Neutrophil (primary cell): ENCODE data around the gene ABR.
A peak's percentile ranks its signal among the peaks of the same experiment; 100 is the strongest.
"Not testable (repeated sequence)": the region's sequence is repeated elsewhere in the genome, so short reads cannot be mapped to it uniquely, and the experiment has no call there.

Experiments used
- H3K27ac ChIP-seq: fragments of 200-600 bp; sonication (generic); 2 replicates; pipeline ENCODE4 v1.5.1; 2016; ENCODE audit warnings: mild to moderate bottlenecking, moderate library complexity
- H3K27me3 ChIP-seq: fragments of 200-600 bp; sonication (generic); 2 replicates; pipeline ENCODE4 v1.6.0; 2016; ENCODE audit warnings: mild to moderate bottlenecking
- H3K36me3 ChIP-seq: fragments of 200-600 bp; sonication (generic); 2 replicates; pipeline ENCODE4 v1.5.1; 2017
- H3K4me1 ChIP-seq, 2 experiments: fragments of 200-600 bp in 1 of 2; sonication (generic) in 1 of 2; 1 replicate in 1 of 2; 2 replicates in 1 of 2; pipeline versions ENCODE4 v1.5.1 to v1.6.1; 2013 to 2016; ENCODE audit warnings: low read depth in 1 of 2, low read length in 1 of 2, mild to moderate bottlenecking in 1 of 2, moderate library complexity in 1 of 2; ENCODE audit not compliant: control insufficient read depth in 1 of 2, insufficient read depth in 1 of 2
- H3K4me3 ChIP-seq, 2 experiments: fragments of 200-600 bp in 1 of 2; sonication (generic) in 1 of 2; 1 replicate in 1 of 2; 2 replicates in 1 of 2; pipeline ENCODE4 v1.5.1; 2013 to 2016; ENCODE audit warnings: low read depth in 1 of 2, low read length in 1 of 2, mild to moderate bottlenecking in 1 of 2, moderate library complexity in 1 of 2
- H3K9me3 ChIP-seq: fragments of 200-600 bp; sonication (generic); 2 replicates; pipeline ENCODE4 v1.5.1; 2016
- CTCF ChIP-seq: fragments of 200-600 bp; sonication (generic); IDR thresholded peaks from 2 replicates; pipeline ENCODE4 v1.5.1; 2016; ENCODE audit warnings: antibody characterized with exemption

Gene ABR

GRCh38 chr17:1100382-1100781, 79.4 kb downstream of the ABR start:
- TF ChIP-seq CTCF = no peak
- peaks cover 54% of the 10 kb centered on the region in 2 experiments for H3K4me1 ChIP-seq

GRCh38 chr17:1099242-1099641, 80.5 kb downstream of the ABR start:
- Histone ChIP-seq H3K4me1 (peaks cover 58 to 60% of the 10 kb centered on the region in 2 experiments), H3K27ac (peak overlapping the region; percentile 97), H3K9me3 (no peaks in the 10 kb centered on the region), H3K36me3 (peaks cover 35% of the 10 kb centered on the region), H3K27me3 (no peaks in the 10 kb centered on the region), H3K4me3 (peak overlapping the region in 1 of 2 experiments; percentile 61)
- no peak for TF ChIP-seq CTCF

More at GRCh38 chr17:1100382-1100781, 79.4 kb downstream of the ABR start:
- Histone ChIP-seq H3K9me3 (no peaks in the 10 kb centered on the region), H3K27ac (peak overlapping the region; percentile 35), H3K27me3 (no peaks in the 10 kb centered on the region), H3K36me3 (peaks cover 35% of the 10 kb centered on the region), H3K4me3 (no peak overlapping the region)

DNA sequence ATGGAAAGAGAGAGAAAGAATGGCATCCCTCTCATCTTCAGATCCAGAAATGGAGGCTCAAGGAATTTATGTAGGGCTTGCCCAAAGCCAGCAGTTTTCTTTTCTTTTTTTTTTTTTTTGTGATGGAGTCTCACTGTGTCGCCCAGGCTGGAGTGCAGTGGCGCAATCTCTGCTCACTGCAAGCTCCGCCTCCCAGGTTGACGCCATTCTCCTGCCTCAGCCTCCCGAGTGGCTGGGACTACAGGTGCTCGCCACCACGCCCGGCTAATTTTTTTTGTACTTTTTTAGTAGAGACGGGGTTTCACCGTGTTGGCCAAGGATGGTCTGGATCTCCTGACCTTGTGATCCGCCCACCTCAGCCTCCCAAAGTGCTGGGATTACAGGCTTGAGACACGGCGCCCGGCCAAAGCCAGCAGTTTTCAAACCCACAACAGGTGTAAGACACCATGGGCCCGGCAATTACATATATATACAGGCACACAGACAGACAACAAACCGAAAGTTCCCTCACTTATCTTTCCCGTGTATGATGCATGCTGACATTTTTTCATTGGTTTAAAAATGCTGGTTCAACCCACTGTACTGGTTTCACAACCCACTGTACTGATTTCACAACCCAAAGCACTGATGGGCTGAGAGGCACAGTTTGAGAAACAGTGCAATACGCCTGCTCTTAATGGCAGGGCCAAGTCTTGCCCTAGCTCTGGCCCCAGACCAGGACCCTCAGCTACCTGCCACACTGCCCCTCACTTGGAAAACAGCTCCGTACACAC, 81.6 kb downstream of the ABR start:
- H3K9me3 ChIP-seq, H3K27me3 ChIP-seq: not testable (repeated sequence)
- peak overlapping the region; percentile 97 for H3K27ac ChIP-seq
- H3K36me3 ChIP-seq = peaks cover 39% of the 10 kb centered on the region
- H3K4me3 ChIP-seq = peak overlapping the region; percentile 60 to 61
- peaks cover 52 to 57% of the 10 kb centered on the region in 2 experiments for H3K4me1 ChIP-seq

- Histone ChIP-seq H3K4me3 (peak overlapping the region; percentile 45 to 61), H3K4me1 (peaks cover 52 to 57% of the 10 kb centered on the region in 2 experiments), H3K36me3 (peaks cover 44% of the 10 kb centered on the region), H3K27ac (peak overlapping the region; percentile 97), H3K27me3 (no peaks in the 10 kb centered on the region), H3K9me3 (no peaks in the 10 kb centered on the region)
- TF ChIP-seq CTCF = no peak
Measured at GRCh38 chr17:1096215-1096614, 83.6 kb downstream of the ABR start.

GRCh38 chr17:1095853-1096173, 84.0 kb downstream of the ABR start:
- Histone ChIP-seq H3K4me3 (peak overlapping the region; percentile 45 to 61), H3K27ac (peak overlapping the region; percentile 97), H3K4me1 (peaks cover 52 to 58% of the 10 kb centered on the region in 2 experiments), H3K9me3 (no peaks in the 10 kb centered on the region), H3K27me3 (no peaks in the 10 kb centered on the region), H3K36me3 (peaks cover 48% of the 10 kb centered on the region)
- no peak for TF ChIP-seq CTCF

GRCh38 chr17:1095090-1095852, 84.5 kb downstream of the ABR start:
- Histone ChIP-seq H3K27me3 (no peaks in the 10 kb centered on the region), H3K27ac (peak overlapping the region; percentile 97), H3K4me3 (peak overlapping the region; percentile 45 to 61), H3K4me1 (peaks cover 52 to 60% of the 10 kb centered on the region in 2 experiments), H3K9me3 (no peaks in the 10 kb centered on the region), H3K36me3 (peaks cover 49% of the 10 kb centered on the region)
- TF ChIP-seq CTCF = no peak
